NCI-H345 treated with DMSO at 0.1 percent for 48 hours (cell line): Measurements from ENCODE around the gene LEF1.

Experiments used
- DNase-seq: peaks from one replicate; lab custom pipeline; 2025; ENCODE audit not compliant: unreplicated experiment; lab: John Stamatoyannopoulos, UW

LEF1 gene

DNA sequence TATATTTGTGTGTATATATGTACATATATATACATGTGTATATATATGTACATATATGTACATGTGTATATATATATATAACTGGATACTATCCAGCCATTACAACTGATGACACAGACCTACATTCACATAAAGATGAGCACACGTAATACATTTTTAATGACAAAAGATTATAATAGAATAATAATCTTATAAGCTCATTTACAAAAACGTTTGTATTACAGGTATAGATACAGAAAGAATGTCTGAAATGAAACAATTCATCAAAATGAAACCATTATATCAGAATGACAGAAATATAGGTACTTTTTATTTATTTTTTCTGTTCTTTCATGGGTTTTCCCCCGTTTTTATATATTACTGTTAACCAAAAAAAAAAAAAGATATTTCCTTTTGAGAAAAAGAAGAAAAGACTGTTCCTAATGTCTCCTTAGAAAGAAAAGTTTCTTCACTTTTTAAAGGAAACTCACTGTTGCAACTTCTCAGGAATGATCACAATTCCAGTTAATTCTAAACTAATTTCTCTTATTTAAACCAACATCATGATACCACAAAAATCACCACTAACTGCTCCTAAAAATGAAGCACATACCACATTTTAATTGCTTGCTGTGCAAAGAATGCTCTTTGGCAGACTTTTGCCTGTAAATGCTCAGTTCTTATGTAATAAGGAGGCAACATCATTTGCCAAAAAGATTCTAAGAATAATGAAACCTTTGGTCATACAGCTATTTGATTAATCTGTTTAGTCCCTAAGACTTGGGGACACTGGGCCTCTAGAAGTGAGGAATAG, 18.9 kb downstream of the LEF1 start:
- no peak for DNase-seq

DNA sequence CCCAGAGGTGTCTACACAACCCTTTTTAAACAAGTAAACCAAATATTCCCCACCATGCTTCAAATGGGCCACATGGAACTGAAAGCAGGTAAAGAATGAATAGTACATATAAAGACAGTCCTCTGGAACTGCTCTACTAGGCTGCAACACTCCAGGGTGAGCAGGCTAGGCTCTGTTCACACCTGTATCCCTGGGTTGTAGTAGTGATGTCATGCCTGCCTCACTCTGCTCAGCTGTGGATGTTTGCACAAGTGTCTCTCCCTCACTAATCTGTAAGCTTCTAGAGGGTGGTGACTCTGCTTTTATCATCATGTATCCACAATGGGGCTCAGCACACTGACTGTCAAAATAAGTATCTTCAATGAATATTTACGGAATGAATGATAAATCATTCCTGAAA, 20.4 kb downstream of the LEF1 start:
- no peak for DNase-seq

DNA sequence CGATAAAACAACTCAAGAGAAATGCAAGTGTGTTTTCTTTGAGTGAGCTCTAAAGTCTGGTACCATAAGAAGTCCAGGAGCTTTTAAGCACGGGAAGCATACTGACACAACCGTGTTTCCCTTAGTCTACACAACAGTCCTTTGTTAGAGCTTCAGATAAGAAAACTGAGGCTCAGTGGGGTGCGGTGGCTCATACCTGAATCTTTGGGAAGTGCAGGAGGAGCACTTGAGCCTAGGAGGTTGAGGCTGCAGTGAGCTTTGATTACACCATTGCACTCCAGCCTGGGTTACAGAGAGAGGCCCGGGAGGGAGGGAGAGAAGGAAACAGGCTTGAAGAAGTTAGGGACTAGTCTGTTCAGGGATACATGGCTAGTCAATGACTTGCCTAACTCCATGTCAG, 21.9 kb downstream of the LEF1 start:
- DNase-seq, result no peak

DNA sequence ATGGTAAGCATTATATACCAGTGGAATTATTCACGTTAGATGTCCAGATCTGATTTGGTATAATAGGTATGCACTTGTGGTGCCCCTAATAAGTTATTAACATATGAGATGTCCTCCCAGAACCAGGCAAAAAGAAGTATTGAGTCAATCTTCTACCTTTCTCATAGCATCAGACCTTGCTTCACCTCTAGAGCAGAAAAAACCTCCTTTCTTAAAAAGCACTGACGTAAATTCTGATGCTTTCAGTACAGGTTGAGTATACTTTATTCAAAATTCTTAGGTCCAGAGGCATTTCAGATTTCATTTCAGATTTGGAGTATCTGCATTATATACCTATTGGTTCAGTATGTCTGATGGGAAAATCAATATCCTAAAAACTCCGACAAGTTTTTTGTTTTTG, 22.4 kb downstream of the LEF1 start:
- no peak for DNase-seq

DNA sequence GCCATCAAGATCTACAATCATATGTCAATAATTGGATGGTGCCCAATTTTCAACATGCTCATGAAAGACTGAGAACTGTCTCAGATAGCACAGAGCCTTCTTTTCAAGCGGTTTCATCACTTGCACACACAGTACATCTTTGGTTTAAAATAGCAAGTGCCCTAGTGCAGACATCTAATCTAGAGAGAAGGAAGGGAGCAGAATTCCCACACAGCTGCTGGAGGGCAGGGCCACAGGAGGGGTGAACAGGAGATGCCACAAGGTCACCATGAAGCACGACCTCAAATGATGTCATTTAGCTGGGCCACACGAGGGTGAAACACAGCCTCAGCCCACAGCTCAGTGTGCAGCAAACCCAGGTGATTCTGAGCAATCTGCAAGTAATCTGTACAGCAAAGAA, 24.3 kb downstream of the LEF1 start:
- DNase-seq, result no peak

DNA sequence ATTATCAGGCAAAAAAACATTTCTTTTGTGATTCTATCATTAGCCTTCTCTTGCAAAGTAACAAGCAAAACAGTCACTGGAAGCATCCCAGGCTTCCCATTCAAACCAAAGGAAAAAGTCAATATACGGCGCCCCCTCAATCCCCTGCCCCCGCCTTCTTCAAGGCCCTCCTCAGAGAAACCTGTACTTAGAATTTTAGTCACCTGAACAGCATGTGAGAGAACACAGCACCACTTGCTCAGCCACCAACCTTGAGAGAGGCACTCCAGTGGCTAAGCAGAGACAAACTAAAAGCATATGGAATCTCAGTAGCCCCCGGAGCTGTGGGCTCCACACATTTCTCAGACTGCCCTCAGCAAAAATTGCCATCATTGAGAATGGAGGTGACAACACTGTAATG, 25.2 kb downstream of the LEF1 start:
- DNase-seq, result no peak

DNA sequence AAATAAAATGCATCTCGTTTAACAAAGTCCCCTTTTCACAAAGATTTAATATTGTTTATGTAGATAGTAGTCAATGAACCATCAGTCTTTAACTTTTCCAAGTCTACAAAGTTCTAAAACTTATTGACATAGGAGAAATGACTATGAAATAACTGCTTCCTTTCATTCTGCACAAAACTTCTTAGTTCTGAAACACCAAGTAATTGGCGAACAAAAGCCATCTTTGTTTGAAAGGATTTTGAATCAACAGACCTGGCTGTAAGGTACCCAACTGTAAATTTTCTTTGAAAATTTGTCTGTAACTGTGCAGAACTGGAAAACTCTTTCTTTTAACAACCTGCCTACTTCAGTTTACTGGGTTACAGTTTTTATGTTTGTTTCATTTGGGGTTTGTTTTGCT, 25.9 kb downstream of the LEF1 start:
- no peak for DNase-seq

DNA sequence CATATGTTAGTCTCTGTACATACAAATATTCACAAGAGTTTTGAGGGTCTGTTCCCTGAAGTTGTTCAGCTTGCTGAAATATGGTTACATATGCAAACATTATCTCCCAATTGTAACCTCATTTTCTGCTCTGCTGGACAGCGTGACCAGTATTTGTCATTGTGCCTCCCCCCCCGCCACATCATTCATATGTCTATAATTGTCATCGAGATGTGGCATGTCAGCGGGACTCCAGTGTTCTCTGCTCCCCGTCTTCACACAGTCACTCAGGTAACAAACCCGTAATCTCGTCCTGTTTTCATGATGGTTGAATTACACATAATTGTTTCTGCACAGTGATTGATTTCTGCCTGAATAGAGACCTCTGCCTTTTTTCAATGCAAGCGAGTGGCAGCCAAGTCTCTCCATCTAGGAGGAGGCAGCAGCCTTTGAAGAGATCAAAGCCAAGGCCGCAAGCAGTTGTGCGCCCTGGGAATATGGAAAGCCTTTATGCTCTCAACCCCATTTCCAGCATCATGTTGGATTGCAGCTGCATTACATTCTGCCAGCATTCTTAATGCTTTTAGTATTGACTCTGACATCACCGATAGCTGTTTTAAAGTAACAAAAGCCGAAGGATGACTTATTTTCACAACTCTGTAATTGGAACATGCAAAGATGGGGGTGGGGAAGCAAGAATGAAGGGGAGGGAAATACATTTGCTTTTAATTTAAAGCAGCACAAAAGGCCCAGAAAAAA, 27.4 kb downstream of the LEF1 start:
- no peak for DNase-seq

DNA sequence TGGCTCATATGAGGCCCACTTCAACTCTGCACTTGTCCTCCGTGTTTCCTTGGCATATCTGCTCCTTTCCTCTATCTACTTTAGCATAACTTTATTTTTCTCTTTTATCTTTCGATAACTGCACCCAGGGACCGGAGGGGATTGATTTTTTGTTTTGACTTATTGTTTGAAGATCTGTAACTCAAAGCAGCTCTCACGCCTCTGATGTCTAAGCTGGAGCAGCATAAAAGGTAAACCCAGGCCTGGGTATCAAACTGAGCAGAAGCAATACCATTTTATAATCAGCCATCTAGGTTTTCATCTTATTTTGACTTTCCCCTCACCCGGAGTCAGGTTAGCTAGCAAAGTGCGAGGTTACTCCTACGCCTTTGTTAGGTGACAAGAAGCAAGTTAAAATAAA, 28.4 kb downstream of the LEF1 start:
- no peak for DNase-seq

DNA sequence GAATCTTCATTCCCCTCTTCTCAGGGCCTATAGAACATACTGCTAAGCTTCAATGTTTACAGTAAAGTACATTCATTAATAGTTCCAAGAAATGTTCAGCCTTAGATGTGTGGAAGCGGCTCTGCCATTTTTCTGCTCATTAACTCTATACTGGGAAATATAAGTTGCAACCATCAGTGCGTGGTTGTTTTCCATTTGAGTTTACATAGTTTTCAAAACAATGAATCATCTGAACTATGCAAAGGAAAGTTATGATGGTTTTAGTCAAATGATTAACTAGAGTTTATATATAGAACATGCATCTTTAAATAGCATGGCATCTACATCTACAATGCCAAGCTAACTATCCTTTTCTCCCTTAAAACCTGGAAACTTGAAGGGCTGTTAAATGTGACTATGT, 29.6 kb downstream of the LEF1 start:
- DNase-seq, result no peak

DNA sequence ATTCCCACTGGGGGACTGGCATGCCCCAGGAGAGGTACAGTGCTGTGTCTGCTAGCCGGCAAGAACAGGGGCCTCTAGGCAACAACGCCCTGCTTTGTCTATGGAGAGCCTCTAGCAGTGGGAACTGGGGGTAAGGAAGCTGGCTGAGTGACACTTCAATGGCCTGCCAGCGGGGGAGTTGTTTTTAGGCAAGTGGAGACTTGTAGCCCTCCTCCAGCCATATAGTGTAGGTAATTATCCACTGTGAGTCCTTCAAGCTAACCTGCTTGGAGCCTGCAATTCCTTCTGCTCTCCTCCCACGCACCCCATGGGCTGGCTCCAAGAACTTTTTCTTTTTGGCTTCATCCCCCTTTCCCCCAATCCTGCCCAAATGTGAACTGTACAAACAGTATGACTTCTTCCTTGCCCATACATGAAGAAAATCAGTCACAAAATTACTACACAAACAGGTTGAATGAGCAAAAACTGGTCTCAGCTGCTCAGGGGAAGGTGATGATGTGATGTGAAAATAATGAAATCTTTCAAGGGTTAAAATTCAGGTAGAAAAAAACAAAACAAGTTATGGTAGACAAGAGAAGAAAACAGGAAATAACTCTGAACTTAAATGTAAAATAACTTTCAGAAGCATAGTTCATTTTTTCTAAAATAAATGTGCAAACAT, 33.1 kb downstream of the LEF1 start:
- peak; percentile 66 for DNase-seq

DNA sequence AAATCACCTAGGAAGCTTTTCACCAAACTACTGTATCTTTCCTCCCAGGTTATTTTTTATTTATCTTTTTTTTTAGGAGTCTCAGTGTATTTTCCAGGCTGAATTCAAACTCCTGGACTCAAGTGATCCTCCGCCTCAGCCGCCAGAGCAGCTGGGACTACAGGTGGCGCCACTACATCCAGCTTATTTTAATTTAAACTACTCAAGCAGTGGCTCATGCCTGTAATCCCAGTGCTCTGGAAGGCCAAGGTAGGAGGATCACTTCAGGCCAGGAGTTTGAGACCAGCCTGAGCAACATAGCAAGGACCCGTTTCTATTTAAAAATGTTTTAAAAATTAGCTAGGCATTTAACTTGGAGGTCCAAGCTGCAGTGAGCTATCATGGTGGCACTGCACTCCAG, 37.8 kb downstream of the LEF1 start:
- no peak for DNase-seq

DNA sequence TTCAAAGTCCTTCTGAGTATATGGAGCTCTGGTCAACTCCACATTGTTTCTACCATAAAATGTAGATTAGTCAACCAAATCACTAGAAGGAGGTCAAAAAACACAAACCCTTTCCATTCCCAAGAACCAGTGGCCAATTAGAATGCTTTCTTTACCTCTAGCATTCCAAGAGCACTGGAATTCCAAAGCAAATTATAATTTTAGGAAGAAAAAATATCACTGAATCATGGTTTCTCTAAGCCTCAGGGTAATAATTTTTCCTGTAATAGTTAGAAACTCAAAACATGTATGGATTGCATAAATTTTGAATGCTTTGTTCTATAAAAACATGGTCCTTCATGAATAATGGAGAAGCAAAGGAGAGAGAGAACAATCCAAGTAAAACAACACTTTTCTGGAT, 39.5 kb downstream of the LEF1 start:
- DNase-seq, result no peak

DNA sequence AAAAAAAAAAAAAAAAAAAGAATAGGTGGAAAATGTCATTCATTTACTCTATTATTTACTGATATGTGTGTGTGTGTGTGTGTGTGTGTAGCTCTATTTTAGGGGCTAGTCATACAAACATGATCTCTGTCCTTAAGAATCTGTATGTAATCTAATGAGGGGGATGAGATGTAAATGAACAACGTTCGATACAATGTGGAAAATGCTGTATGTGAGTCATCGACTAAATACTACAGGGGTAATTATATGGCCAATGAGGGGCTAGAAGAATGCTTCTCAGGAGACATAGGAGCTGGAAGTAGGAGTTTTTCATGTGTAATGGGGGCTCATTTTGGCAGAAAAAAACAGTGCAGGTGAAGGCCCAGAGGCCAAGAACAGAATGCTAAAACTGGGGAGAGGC, 41.9 kb downstream of the LEF1 start:
- DNase-seq, result no peak

DNA sequence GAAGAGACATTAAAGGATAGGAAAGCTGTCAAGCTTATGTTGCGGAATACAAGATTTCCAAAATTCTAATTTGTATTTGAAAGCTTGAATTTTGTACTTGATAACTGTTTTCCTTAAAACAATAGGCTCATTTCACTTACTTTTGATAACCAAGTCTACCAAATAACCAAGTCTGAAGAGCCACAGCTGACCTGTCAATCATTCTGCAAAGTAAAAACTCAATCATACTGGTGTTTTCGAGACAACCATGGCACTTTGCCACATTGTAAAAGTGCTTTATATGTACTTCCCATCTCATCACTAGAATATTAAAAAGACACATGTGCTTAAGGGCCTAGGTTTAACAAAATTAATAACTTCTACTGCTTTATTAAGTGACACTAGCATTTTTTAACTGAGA, 47.9 kb downstream of the LEF1 start:
- no peak for DNase-seq

DNA sequence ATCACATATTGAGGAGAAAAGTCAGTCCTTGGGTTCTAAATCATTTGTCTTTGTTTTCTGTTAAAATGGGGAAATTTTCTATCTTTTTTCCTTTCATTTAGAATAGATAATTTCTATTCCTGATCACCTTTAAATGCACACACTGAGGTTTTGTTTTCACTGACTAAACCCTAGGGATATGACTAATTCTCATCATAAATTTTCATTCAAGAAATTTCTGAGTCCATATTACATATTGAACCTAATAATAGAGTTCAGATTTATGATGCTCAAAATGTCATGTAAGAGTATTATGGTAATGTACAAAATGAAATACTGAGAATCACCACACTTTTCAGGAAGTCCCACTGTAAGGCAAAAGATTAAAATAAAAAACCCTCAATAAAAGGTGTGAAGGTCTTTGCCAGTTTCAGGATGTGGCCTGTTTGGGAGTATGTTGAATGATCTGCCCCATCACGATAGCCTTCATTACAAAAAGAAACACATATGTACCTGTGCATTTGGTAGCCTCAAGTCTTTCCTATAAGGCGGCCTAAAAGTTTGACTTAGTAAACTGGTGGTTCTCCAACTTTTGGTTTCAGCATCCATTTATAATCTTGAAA, 49.4 kb downstream of the LEF1 start:
- DNase-seq, result no peak

DNA sequence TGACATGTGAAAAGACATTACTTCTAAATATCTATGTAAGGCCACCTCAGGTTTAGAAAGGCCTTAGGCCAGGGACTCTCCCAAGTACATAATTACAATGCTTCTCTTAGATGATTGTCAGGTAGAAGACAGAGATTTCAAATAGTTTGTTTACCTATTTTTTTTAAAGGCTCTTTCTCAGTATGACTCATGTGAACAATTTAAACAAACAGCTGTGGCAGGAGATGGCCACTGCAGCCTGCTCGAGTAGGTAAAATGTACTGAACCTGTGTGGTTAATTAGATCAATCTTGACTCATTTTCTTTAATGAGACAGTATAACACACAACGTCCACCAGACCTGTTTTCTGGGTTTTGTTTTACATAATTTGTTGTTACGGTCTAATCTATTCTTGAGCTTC, 50.2 kb downstream of the LEF1 start:
- DNase-seq, result peak; percentile 16

DNA sequence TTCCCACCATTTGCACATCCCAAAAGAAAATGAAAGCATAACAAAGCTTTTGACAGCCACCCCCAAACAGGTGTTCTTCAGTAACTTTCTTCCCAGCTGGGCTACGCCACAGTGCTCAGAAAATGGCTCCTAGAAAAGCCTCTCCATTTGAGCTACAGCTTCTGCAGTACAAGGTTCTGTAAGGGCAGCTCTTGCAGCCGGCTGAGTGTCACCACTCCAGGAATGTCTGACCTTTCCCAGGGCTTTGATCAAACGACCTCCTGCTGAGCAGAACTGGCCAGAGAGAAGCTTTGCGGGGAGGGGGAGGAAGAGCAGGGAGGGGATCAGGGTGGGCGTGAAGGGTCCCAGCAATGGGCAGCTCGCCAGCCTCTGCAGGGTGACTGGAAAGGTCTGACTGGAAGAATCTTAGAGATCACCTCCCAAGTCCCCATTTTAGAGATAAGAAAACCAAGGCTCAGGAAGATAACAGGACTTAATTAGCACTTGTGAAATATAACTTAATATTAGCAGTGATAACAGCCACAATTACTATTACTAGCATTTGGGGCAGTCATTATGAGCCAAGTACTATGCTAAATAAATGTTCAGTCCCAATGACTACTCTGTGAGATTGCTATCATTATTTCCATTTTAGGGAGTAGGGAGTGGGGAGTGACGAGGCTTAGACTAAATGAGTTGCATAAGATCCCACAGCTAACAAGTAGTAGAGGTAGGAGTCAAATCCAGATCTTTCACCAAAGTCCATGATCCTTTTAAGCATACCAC, 51.1 kb downstream of the LEF1 start:
- no peak for DNase-seq

DNA sequence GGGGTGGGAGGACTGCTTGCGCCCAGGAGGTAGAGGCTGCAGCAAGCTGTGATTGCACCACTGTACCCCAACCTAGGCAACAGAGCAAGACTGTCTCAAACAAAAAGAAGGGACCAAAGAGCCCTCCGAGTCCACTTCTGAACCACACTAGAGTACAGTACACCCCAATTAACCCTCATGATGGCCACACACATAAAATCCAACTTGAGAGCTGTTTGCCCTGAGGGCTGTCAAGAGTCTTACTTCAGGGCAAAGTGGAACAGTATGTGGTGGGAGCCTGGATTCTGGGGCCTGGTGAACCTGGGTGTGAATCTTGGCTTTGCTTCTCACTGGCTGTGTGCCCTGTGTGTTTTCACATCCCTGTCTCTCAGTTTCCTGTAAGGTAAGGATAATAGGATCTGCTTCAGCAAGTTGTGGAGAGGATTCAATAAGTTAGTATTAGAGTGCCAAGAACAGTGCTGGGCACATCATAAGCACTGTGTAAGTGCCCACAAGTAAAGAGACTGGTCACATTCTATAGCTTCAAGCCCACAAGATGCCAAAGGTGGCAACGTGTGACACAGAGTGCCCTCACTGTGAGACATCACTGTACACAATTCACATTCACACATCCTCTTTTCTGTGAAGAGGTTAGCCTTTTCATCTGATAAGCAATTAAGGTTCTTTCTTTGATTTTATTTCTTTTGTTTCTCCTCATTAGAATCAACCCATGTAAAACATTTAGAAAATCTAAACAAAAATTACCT, 52.1 kb downstream of the LEF1 start:
- DNase-seq, result no peak

DNA sequence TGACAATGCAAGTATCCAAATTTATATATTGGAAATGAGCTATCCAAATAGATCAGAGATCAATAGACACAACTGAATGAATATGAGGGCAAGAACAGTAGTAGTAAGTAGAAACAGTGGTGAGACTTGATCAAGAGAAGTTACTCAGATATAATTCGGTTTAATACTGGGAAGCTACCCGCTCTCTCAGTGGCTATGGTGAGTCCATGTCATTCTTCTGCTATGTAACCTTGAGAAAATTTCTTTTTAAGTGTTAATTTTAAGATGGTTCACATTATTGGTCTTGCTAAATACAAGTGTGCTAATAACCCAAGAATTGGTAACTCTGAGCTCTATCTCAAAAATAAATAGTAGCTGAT, 53.6 kb downstream of the LEF1 start:
- no peak for DNase-seq
